Adipocyte (in vitro differentiated cells): ENCODE data around the gene ST6GALNAC2.
"Not testable (repeated sequence)": the region's sequence is repeated elsewhere in the genome, so short reads cannot be mapped to it uniquely, and the experiment has no call there.

Source experiments
- DNase-seq: peaks from one replicate; pipeline ENCODE4 v3.0.0-alpha.2; 2015; ENCODE audit warnings: low read depth
- H3K27me3 ChIP-seq: replicated peaks from 2 replicates; pipeline ENCODE4 v1.7.0; 2013; ENCODE audit warnings: mild to moderate bottlenecking, low read length, moderate library complexity; ENCODE audit not compliant: control insufficient read depth, insufficient read depth
- H3K36me3 ChIP-seq: 2 replicates; pipeline ENCODE4 v1.7.0; 2013; ENCODE audit warnings: low read length, mild to moderate bottlenecking, moderate library complexity; ENCODE audit not compliant: control insufficient read depth, insufficient read depth, severe bottlenecking
- H3K4me1 ChIP-seq: 2 replicates; pipeline ENCODE4 v1.7.0; 2013; ENCODE audit warnings: mild to moderate bottlenecking, low read length, moderate library complexity; ENCODE audit not compliant: control insufficient read depth, insufficient read depth
- H3K4me3 ChIP-seq: 2 replicates; pipeline ENCODE4 v1.7.0; 2013; ENCODE audit warnings: mild to moderate bottlenecking, low read length, moderate library complexity
- H3K9ac ChIP-seq: 2 replicates; pipeline ENCODE4 v1.7.0; 2013; ENCODE audit warnings: mild to moderate bottlenecking, low read length, moderate library complexity
- H3K9me3 ChIP-seq: 2 replicates; pipeline ENCODE4 v1.7.0; 2013; ENCODE audit warnings: mild to moderate bottlenecking, low read length, moderate library complexity; ENCODE audit not compliant: control insufficient read depth

The ST6GALNAC2 gene

GRCh38 chr17:76528528-76529223 lies 57.0 kb downstream of the ST6GALNAC2 start:
- Histone ChIP-seq H3K36me3 (no peaks in the 10 kb centered on the region), H3K9me3 (no peaks in the 10 kb centered on the region), H3K27me3 (no peaks in the 10 kb centered on the region), H3K4me3 (peak overlapping the region; percentile 3), H3K4me1 (peaks cover 60% of the 10 kb centered on the region), H3K9ac (peak overlapping the region; percentile 85)
- no peak for DNase-seq

DNA sequence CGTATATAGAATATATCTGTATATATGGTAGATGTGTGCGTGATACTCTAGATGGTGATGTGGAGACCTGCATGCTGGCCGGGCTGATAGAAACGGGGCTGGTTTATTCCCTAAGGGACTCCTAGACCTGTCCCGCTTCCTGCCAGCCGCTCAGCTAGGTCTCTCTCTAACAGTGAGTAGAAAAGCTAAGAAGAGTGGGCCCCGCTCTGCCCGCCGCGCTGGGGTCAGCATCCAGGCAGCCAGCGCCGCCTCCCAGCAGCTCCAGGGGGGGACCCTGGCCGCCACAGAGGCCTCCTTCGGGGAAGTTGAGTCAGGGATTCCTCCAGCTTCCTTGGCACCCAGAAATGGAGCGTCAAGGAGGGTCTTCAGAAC lies 57.5 kb downstream of the ST6GALNAC2 start:
- DNase-seq, result no peak
- H3K9me3 ChIP-seq, result no peaks in the 10 kb centered on the region
- H3K9ac ChIP-seq, result peak overlapping the region; percentile 85
- H3K4me1 ChIP-seq, result peaks cover 60% of the 10 kb centered on the region
- H3K4me3 ChIP-seq, result peak overlapping the region; percentile 3
- H3K36me3 ChIP-seq, result no peaks in the 10 kb centered on the region
- no peaks in the 10 kb centered on the region for H3K27me3 ChIP-seq

DNA sequence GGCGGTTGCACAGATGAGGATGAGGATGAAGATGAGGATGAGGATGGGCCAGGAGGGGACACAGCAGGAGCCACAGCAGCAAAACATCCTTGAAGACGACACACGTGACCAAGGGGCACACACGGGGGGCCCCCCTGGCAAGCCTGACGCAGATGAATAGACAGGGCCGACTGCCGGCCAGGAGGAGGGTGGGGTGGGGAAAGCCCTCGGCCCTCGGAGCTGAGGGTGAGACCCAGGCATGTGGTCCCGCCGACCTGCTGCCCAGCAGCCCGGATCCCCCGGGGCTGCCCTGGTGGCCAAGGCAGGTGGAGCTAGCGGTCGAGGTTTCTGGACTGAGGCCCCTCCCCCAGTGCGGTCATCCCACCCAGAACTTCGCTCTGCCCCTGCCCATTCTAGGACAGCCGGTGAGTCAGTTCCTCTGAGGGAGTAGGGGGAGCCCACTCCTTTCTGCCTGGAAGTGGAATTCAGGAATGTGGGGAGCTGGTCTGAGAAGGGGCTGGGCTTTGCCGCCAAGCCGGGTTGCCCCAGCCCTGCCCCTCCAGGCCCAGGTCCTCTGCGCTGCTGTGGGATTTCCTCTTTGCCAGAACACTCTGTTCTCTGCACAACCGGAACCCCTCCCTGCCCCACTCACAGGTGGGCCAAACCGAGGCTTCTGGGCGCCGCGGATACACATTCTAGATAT lies 58.1 kb downstream of the ST6GALNAC2 start:
- Histone ChIP-seq H3K9me3 (no peaks in the 10 kb centered on the region), H3K4me3 (no peak overlapping the region), H3K4me1 (peaks cover 60% of the 10 kb centered on the region), H3K27me3 (no peaks in the 10 kb centered on the region), H3K36me3 (no peaks in the 10 kb centered on the region), H3K9ac (peak overlapping the region; percentile 29)
- peak; percentile 19 for DNase-seq

- H3K9me3 ChIP-seq, H3K27me3 ChIP-seq, H3K36me3 ChIP-seq, H3K4me3 ChIP-seq, DNase-seq: not testable (repeated sequence)
- H3K4me1 ChIP-seq, result peaks cover 57% of the 10 kb centered on the region
- peak overlapping the region; percentile 29 for H3K9ac ChIP-seq
Observed at GRCh38 chr17:76527016-76527415, 58.6 kb downstream of the ST6GALNAC2 start.

- not testable (repeated sequence) for H3K27me3 ChIP-seq, H3K9me3 ChIP-seq, DNase-seq, H3K36me3 ChIP-seq, H3K4me3 ChIP-seq, H3K9ac ChIP-seq
- H3K4me1 ChIP-seq, result peaks cover 42% of the 10 kb centered on the region
Observed at GRCh38 chr17:76525513-76525833, 60.2 kb downstream of the ST6GALNAC2 start.

GRCh38 chr17:76524598-76525512 lies 60.8 kb downstream of the ST6GALNAC2 start:
- Histone ChIP-seq H3K4me3 (no peak overlapping the region), H3K9me3 (no peaks in the 10 kb centered on the region), H3K9ac (peak overlapping the region; percentile 47), H3K27me3 (no peaks in the 10 kb centered on the region), H3K4me1 (peaks cover 36% of the 10 kb centered on the region), H3K36me3 (no peaks in the 10 kb centered on the region)
- DNase-seq, result no peak

- DNase-seq, result peak; percentile 78
- H3K9ac ChIP-seq, result no peak overlapping the region
- no peaks in the 10 kb centered on the region for H3K36me3 ChIP-seq
- H3K4me1 ChIP-seq, result peaks cover 23% of the 10 kb centered on the region
- H3K27me3 ChIP-seq, result no peaks in the 10 kb centered on the region
- H3K4me3 ChIP-seq, result no peak overlapping the region
- H3K9me3 ChIP-seq, result no peaks in the 10 kb centered on the region
Observed at GRCh38 chr17:76523084-76524037, 62.3 kb downstream of the ST6GALNAC2 start.

- H3K27me3 ChIP-seq, H3K4me3 ChIP-seq, H3K9me3 ChIP-seq, H3K9ac ChIP-seq, H3K36me3 ChIP-seq, DNase-seq: not testable (repeated sequence)
- peaks cover 11% of the 10 kb centered on the region for H3K4me1 ChIP-seq
Observed at GRCh38 chr17:76521683-76522082, 64.0 kb downstream of the ST6GALNAC2 start.

DNA sequence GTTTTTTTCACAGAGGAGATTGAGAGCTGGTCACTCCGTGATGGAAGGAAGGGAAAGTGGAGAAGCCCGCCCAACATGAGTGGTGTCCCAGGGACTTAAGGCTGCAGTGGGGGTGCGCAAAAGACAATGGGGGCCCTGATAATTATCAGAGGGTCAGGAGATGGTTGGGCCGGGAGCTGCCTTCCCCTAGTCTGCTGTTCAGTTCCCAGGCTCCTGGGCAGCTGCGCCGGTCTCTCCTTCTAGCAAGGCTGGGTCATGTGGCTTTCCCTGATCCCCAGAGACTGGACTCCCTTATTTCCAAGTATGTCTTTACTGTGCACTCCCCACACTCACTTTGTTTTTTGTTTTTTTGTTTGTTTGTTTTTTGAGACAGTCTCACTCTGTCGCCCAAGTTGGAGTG lies 64.4 kb downstream of the ST6GALNAC2 start:
- H3K4me3 ChIP-seq, result no peak overlapping the region
- peaks cover 11% of the 10 kb centered on the region for H3K4me1 ChIP-seq
- no peaks in the 10 kb centered on the region for H3K27me3 ChIP-seq
- H3K36me3 ChIP-seq, result no peaks in the 10 kb centered on the region
- no peaks in the 10 kb centered on the region for H3K9me3 ChIP-seq
- no peak for DNase-seq
- H3K9ac ChIP-seq, result no peak overlapping the region

GRCh38 chr17:76519048-76519966 lies 66.4 kb downstream of the ST6GALNAC2 start:
- H3K9me3 ChIP-seq, result no peaks in the 10 kb centered on the region
- no peak for DNase-seq
- H3K4me3 ChIP-seq, result no peak overlapping the region
- peaks cover 4% of the 10 kb centered on the region for H3K4me1 ChIP-seq
- H3K9ac ChIP-seq, result no peak overlapping the region
- H3K27me3 ChIP-seq, result no peaks in the 10 kb centered on the region
- H3K36me3 ChIP-seq, result no peaks in the 10 kb centered on the region
